IMR-90 (cell line): Measurements from ENCODE around the gene REEP2. TPM values are rescaled to one million over a fixed set of nuclear protein-coding genes. Genes with fewer than 3 reads are reported as not detected.

Source experiments
- ATAC-seq: fragments of 200-7000 bp; cut with Tn5 transposase; 2 replicates; pipeline ENCODE4 v1.9.1; 2020; ENCODE audit warnings: low read depth, mild to moderate bottlenecking, moderate library complexity
- BruUV-seq: library from RNA; stranded (reverse); fragments of 400-500 nt; replicated peaks from 2 replicates; lab custom pipeline; 2021; lab: Mats Ljungman, UMichigan
- CTCF ChIA-PET: fragments of 300-600 bp; formaldehyde crosslinking; extraction: SDS; loops from one replicate; lab custom pipeline; 2021; ENCODE audit warnings: antibody characterized with exemption; lab: Yijun Ruan, JAX
- POLR2A ChIA-PET: fragments of 300-600 bp; sonication (Branson Sonifier 250); formaldehyde crosslinking; loops from one replicate; lab custom pipeline; 2022; ENCODE audit warnings: antibody characterized with exemption; ENCODE audit not compliant: unreplicated experiment; lab: Charles Lee
- DNase-seq: peaks from one replicate; pipeline ENCODE4 v3.0.0; 2013
- H2AFZ ChIP-seq: replicated peaks from 2 replicates; pipeline ENCODE3; 2013; ENCODE audit warnings: low read length, mild to moderate bottlenecking; ENCODE audit not compliant: poor library complexity
- H2AK5ac ChIP-seq: 2 replicates; pipeline ENCODE4 v1.6.1; 2013; ENCODE audit warnings: low read depth, low read length, inconsistent platforms
- H2AK9ac ChIP-seq: replicated peaks from 2 replicates; pipeline ENCODE3; 2013; ENCODE audit warnings: mild to moderate bottlenecking, low read depth, low read length, moderate library complexity; ENCODE audit not compliant: poor library complexity
- H2BK120ac ChIP-seq: 2 replicates; pipeline ENCODE4 v1.6.1; 2013; ENCODE audit warnings: low read depth, low read length, inconsistent platforms
- H2BK15ac ChIP-seq: 3 replicates; pipeline ENCODE4 v1.6.1; 2013; ENCODE audit warnings: low read depth, low read length, inconsistent platforms
- H2BK20ac ChIP-seq: 2 replicates; pipeline ENCODE4 v1.6.1; 2013; ENCODE audit warnings: low read depth, mild to moderate bottlenecking, inconsistent platforms, low read length, moderate library complexity
- H2BK5ac ChIP-seq: 2 replicates; pipeline ENCODE4 v1.6.1; 2013; ENCODE audit warnings: mild to moderate bottlenecking, low read depth, low read length, inconsistent platforms; ENCODE audit not compliant: poor library complexity, severe bottlenecking
- H3K14ac ChIP-seq: replicated peaks from 2 replicates; pipeline ENCODE4 v1.6.1; 2013; ENCODE audit warnings: low read depth, low read length, inconsistent platforms
- H3K18ac ChIP-seq: 2 replicates; pipeline ENCODE4 v1.6.1; 2013; ENCODE audit warnings: low read depth, low read length, control low read depth
- H3K23ac ChIP-seq: 2 replicates; pipeline ENCODE4 v1.6.1; 2013; ENCODE audit warnings: low read depth, low read length, inconsistent platforms
- H3K27ac ChIP-seq: 2 replicates; pipeline ENCODE4 v1.5.1; 2013; ENCODE audit warnings: mild to moderate bottlenecking, control low read depth, low read length; ENCODE audit not compliant: insufficient read depth
- H3K27me3 ChIP-seq: 2 replicates; pipeline ENCODE4 v1.6.1; 2013; ENCODE audit warnings: low read length; ENCODE audit not compliant: control insufficient read depth, insufficient read depth
- H3K36me3 ChIP-seq: 2 replicates; pipeline ENCODE4 v1.6.1; 2013; ENCODE audit warnings: low read length, mixed read lengths; ENCODE audit not compliant: control insufficient read depth, insufficient read depth
- H3K4ac ChIP-seq: 2 replicates; pipeline ENCODE4 v1.6.1; 2013; ENCODE audit warnings: low read depth, low read length, inconsistent platforms
- H3K4me1 ChIP-seq: 2 replicates; pipeline ENCODE4 v1.6.1; 2013; ENCODE audit warnings: low read length, mixed read lengths; ENCODE audit not compliant: control insufficient read depth, insufficient read depth
- H3K4me2 ChIP-seq: 2 replicates; pipeline ENCODE4 v1.6.1; 2013; ENCODE audit warnings: low read depth, mild to moderate bottlenecking, control low read depth, low read length, moderate library complexity
- H3K4me3 ChIP-seq: 2 replicates; pipeline ENCODE4 v1.5.1; 2013; ENCODE audit warnings: low read depth, mild to moderate bottlenecking, control low read depth, low read length, moderate library complexity; ENCODE audit not compliant: insufficient read depth
- H3K56ac ChIP-seq: 2 replicates; pipeline ENCODE4 v1.6.1; 2013; ENCODE audit warnings: low read length, inconsistent platforms; ENCODE audit not compliant: insufficient read depth; ENCODE audit errors: extremely low read depth
- H3K79me1 ChIP-seq, 2 experiments: 2 replicates each; pipeline ENCODE4 v1.6.1; 2013; ENCODE audit warnings: low read length in 2 of 2, inconsistent platforms in 1 of 2, low read depth in 1 of 2
- H3K9ac ChIP-seq: 2 replicates; pipeline ENCODE4 v1.6.1; 2013; ENCODE audit warnings: low read depth, low read length, control low read depth
- H3K9me1 ChIP-seq: 2 replicates; pipeline ENCODE4 v1.6.1; 2013; ENCODE audit warnings: low read length, inconsistent platforms; ENCODE audit not compliant: insufficient read depth
- H3K9me3 ChIP-seq: 2 replicates; pipeline ENCODE4 v1.6.1; 2013; ENCODE audit warnings: low read length; ENCODE audit not compliant: control insufficient read depth, insufficient read depth
- H4K20me1 ChIP-seq: 2 replicates; pipeline ENCODE4 v1.6.1; 2013; ENCODE audit warnings: low read length, inconsistent platforms; ENCODE audit not compliant: insufficient read depth
- H4K5ac ChIP-seq: 2 replicates; pipeline ENCODE4 v1.6.1; 2013; ENCODE audit warnings: mild to moderate bottlenecking, low read depth, low read length, control low read depth
- H4K8ac ChIP-seq, 2 experiments: 2 replicates each; pipeline ENCODE4 v1.6.1; 2013; ENCODE audit warnings: low read depth in 2 of 2, low read length in 2 of 2, control low read depth in 1 of 2, inconsistent platforms in 1 of 2
- H4K91ac ChIP-seq: 2 replicates; pipeline ENCODE4 v1.6.1; 2013; ENCODE audit warnings: low read depth, low read length, inconsistent platforms; ENCODE audit not compliant: insufficient read depth
- BHLHE40 ChIP-seq: fragments of 150-350 bp; IDR thresholded peaks from 2 replicates; pipeline ENCODE4 v1.6.1; 2016; ENCODE audit warnings: mild to moderate bottlenecking, low read depth, low read length
- CEBPB ChIP-seq: IDR thresholded peaks from 2 replicates; pipeline ENCODE4 v1.6.1; 2012; ENCODE audit warnings: low read depth, low read length, improper control_type of control experiment
- CHD1 ChIP-seq: IDR thresholded peaks from 2 replicates; pipeline ENCODE4 v1.6.1; 2012; ENCODE audit warnings: low read depth, low read length, improper control_type of control experiment
- FOS ChIP-seq: fragments of 150-350 bp; IDR thresholded peaks from 2 replicates; pipeline ENCODE4 v1.6.1; 2016; ENCODE audit warnings: low read depth, low read length
- MAFK ChIP-seq: IDR thresholded peaks from 2 replicates; pipeline ENCODE4 v1.6.1; 2012; ENCODE audit warnings: low read depth, low read length, improper control_type of control experiment
- MAZ ChIP-seq: IDR thresholded peaks from 2 replicates; pipeline ENCODE4 v1.6.1; 2012; ENCODE audit warnings: low read depth, mild to moderate bottlenecking, low read length, improper control_type of control experiment, moderate library complexity, borderline replicate concordance
- MXI1 ChIP-seq: IDR thresholded peaks from 2 replicates; pipeline ENCODE4 v1.6.1; 2012; ENCODE audit warnings: low read depth, mild to moderate bottlenecking, low read length, moderate library complexity, borderline replicate concordance
- NFE2L2 ChIP-seq: fragments of 150-350 bp; IDR thresholded peaks from 2 replicates; pipeline ENCODE4 v1.6.1; 2016; ENCODE audit warnings: low read depth, mild to moderate bottlenecking, low read length
- POLR2A ChIP-seq: IDR thresholded peaks from 2 replicates; pipeline ENCODE4 v1.6.1; 2012; ENCODE audit warnings: mild to moderate bottlenecking, low read depth, low read length
- RAD21 ChIP-seq: IDR thresholded peaks from 2 replicates; pipeline ENCODE4 v1.6.1; 2012; ENCODE audit warnings: low read length, improper control_type of control experiment
- RFX5 ChIP-seq: IDR thresholded peaks from 2 replicates; pipeline ENCODE4 v1.8.0; 2012; ENCODE audit warnings: low read depth, mild to moderate bottlenecking, low read length, moderate library complexity
- SMC3 ChIP-seq: fragments of 150-350 bp; IDR thresholded peaks from 2 replicates; pipeline ENCODE4 v1.6.1; 2016; ENCODE audit warnings: low read depth, mild to moderate bottlenecking, antibody characterized with exemption, low read length, moderate library complexity
- USF2 ChIP-seq: fragments of 150-350 bp; IDR thresholded peaks from 2 replicates; pipeline ENCODE4 v1.6.1; 2017; ENCODE audit warnings: mild to moderate bottlenecking, antibody characterized with exemption, low read length, low read depth
- WGBS, 2 experiments: methylation state at CpG; one replicate each; pipeline versions ENCODE4 v1.1.5 to v1.1.7; 2013; ENCODE audit warnings: missing lambda C conversion rate in 2 of 2; ENCODE audit not compliant: insufficient read length in 1 of 2; ENCODE audit errors: extremely low coverage in 2 of 2; 5-methylcytosine and 5-hydroxymethylcytosine counted together
- dilution Hi-C: fragments of 300-500 bp; cut with HindIII; formaldehyde crosslinking; loops from one replicate; pipeline ENCODE4 v1.14.3; 2018; ENCODE audit warnings: low sequenced_read_pairs; ENCODE audit not compliant: unreplicated experiment
- in situ Hi-C: fragments of 300-500 bp; cut with MboI; formaldehyde crosslinking; loops from 3 replicates; pipeline ENCODE4 v1.14.3; 2019; ENCODE audit warnings: low sequenced_read_pairs, inconsistent platforms, mixed read lengths
- intact Hi-C: fragments of 100-400 bp; cut with micrococcal nuclease; formaldehyde crosslinking; loops from 2 replicates; pipeline ENCODE4 v1.10.0; 2022
- polyA plus RNA-seq, 3 experiments: library from polyadenylated mRNA; depleted of rRNA; stranded (reverse); fragments of >200 nt; gene quantifications; 2 replicates each; pipeline ENCODE4 v1.2.3, GENCODE V29; 2012; ENCODE audit warnings: low replicate concordance in 1 of 3
- total RNA-seq: library from RNA; depleted of rRNA; stranded (reverse); fragments of >200 nt; gene quantifications from 2 replicates; pipeline ENCODE4 v1.2.3, GENCODE V29; 2012
- TF ChIP-seq, protein P1 (sequence below): conservative IDR thresholded peaks from 2 replicates; pipeline ENCODE4 v1.5.1; 2012; ENCODE audit warnings: mild to moderate bottlenecking, low read depth, low read length, improper control_type of control experiment
- TF ChIP-seq, protein P2 (sequence below): fragments of 150-350 bp; IDR thresholded peaks from 2 replicates; pipeline ENCODE4 v1.6.1; 2016; ENCODE audit warnings: low read depth, mild to moderate bottlenecking, low read length, moderate library complexity, borderline replicate concordance

REEP2 gene
- total and polyA plus RNA-seq, 2 of the 4 experiments (the other 2 are of a cell fraction), result 12.4 to 17.0 TPM

- Histone ChIP-seq H4K20me1 (0 out of 2 replicates have a peak, but pooled peaks cover 6% of the 10 kb centered on the region), H3K56ac (no peak overlapping the region), H3K9ac (peak overlapping the region; percentile 34; the same call in 1 of the 2 replicates), H3K4me1 (peaks cover 9% of the 10 kb centered on the region; the same call in 1 of the 2 replicates), H2BK15ac (no peak overlapping the region), H3K79me1 (peaks cover 0 to 8% of the 10 kb centered on the region in 2 experiments; a peak in 2 of 4 replicates), H3K27me3 (no peaks in the 10 kb centered on the region), H3K4ac (0 out of 2 replicates have a peak overlapping the region, but pooled peaks have one; percentile 0), H2BK5ac (no peak overlapping the region), H3K4me2 (peak overlapping the region; percentile 90), H3K14ac (no peak overlapping the region), H3K18ac (no peak overlapping the region), H3K9me3 (no peaks in the 10 kb centered on the region), H4K91ac (no peak overlapping the region), H3K36me3 (peaks cover 15% of the 10 kb centered on the region), H3K4me3 (peak overlapping the region; percentile 53), H4K8ac (no peak overlapping the region), H2AK5ac (peak overlapping the region; percentile 58; the same call in 1 of the 2 replicates), H4K5ac (no peak overlapping the region), H3K27ac (no peak overlapping the region), H2BK20ac (no peak overlapping the region), H2AK9ac (peak overlapping the region; percentile 82), H2AFZ (peak overlapping the region; percentile 92), H3K9me1 (peaks cover 7% of the 10 kb centered on the region; the same call in 1 of the 2 replicates), H3K23ac (peak overlapping the region; percentile 1; the same call in 1 of the 2 replicates), H2BK120ac (no peak overlapping the region)
- 100% methylated on average over 1 of the region's 11 CpGs; no CpG with 5 or more reads in 1 of the 2 experiments for WGBS, 2 experiments
- dilution Hi-C loops, result no loop called here
- ChIA-PET CTCF (interaction anchor here (0.9 to 2.0 kb wide), 2 partner anchors 11 to 12 kb away, joined by 3 to 6 read pairs; no protein-coding TSS in a partner anchor), POLR2A (no interaction called here)
- in situ Hi-C loops, result no loop called here
- no TSS peak for BruUV-seq
- DNase-seq (no peak), ATAC-seq (no peak)
- intact Hi-C loops, result no loop called here
- TF ChIP-seq USF2 (no peak), FOS (no peak), CEBPB (no peak), POLR2A (no peak), RAD21 (no peak), NFE2L2 (no peak), BHLHE40 (no peak), CHD1 (no peak), RFX5 (no peak), MXI1 (no peak), SMC3 (no peak), MAFK (no peak), MAZ (no peak)
- TF ChIP-seq, protein P1, sequence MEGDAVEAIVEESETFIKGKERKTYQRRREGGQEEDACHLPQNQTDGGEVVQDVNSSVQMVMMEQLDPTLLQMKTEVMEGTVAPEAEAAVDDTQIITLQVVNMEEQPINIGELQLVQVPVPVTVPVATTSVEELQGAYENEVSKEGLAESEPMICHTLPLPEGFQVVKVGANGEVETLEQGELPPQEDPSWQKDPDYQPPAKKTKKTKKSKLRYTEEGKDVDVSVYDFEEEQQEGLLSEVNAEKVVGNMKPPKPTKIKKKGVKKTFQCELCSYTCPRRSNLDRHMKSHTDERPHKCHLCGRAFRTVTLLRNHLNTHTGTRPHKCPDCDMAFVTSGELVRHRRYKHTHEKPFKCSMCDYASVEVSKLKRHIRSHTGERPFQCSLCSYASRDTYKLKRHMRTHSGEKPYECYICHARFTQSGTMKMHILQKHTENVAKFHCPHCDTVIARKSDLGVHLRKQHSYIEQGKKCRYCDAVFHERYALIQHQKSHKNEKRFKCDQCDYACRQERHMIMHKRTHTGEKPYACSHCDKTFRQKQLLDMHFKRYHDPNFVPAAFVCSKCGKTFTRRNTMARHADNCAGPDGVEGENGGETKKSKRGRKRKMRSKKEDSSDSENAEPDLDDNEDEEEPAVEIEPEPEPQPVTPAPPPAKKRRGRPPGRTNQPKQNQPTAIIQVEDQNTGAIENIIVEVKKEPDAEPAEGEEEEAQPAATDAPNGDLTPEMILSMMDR, result no peak
- TF ChIP-seq, protein P2, sequence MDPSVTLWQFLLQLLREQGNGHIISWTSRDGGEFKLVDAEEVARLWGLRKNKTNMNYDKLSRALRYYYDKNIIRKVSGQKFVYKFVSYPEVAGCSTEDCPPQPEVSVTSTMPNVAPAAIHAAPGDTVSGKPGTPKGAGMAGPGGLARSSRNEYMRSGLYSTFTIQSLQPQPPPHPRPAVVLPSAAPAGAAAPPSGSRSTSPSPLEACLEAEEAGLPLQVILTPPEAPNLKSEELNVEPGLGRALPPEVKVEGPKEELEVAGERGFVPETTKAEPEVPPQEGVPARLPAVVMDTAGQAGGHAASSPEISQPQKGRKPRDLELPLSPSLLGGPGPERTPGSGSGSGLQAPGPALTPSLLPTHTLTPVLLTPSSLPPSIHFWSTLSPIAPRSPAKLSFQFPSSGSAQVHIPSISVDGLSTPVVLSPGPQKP, result no peak
Observed at GRCh38 chr5:138438003-138438723, 694 bp upstream of the REEP2 start.
